H9 (cell line): Measurements from ENCODE around the gene CD247. TPM values are rescaled to one million over a fixed set of nuclear protein-coding genes. Genes with fewer than 3 reads are reported as not detected.

Experiments
- DNase-seq: peaks from one replicate; pipeline ENCODE4 v3.0.0-alpha.2; 2017
- H2AFZ ChIP-seq: one replicate; pipeline ENCODE4 v1.6.1; 2013; ENCODE audit warnings: mild to moderate bottlenecking, low read length, control low read depth, moderate library complexity
- H2AK5ac ChIP-seq: 2 replicates; pipeline ENCODE4 v1.6.1; 2013; ENCODE audit warnings: low read length, control low read depth, mixed read lengths; ENCODE audit not compliant: insufficient read length
- H2BK120ac ChIP-seq: one replicate; pipeline ENCODE4 v1.6.1; 2013; ENCODE audit warnings: low read depth, mild to moderate bottlenecking, low read length, control low read depth, inconsistent platforms; ENCODE audit not compliant: poor library complexity, severe bottlenecking
- H2BK12ac ChIP-seq: 2 replicates; pipeline ENCODE4 v1.6.1; 2013; ENCODE audit warnings: low read length, control low read depth, mixed read lengths, low read depth; ENCODE audit not compliant: insufficient read length
- H2BK15ac ChIP-seq: 2 replicates; pipeline ENCODE4 v1.6.1; 2013; ENCODE audit warnings: low read depth, low read length, control low read depth
- H2BK20ac ChIP-seq: one replicate; pipeline ENCODE4 v1.6.1; 2013; ENCODE audit warnings: low read depth, mild to moderate bottlenecking, low read length, control low read depth, inconsistent platforms; ENCODE audit not compliant: poor library complexity, severe bottlenecking
- H2BK5ac ChIP-seq: 2 replicates; pipeline ENCODE4 v1.6.1; 2013; ENCODE audit warnings: low read length, control low read depth, mixed read lengths; ENCODE audit not compliant: insufficient read length
- H3K14ac ChIP-seq: 2 replicates; pipeline ENCODE4 v1.6.1; 2013; ENCODE audit warnings: low read length, control low read depth; ENCODE audit not compliant: insufficient read depth
- H3K18ac ChIP-seq: 2 replicates; pipeline ENCODE4 v1.6.1; 2013; ENCODE audit warnings: low read depth, mild to moderate bottlenecking, mixed read lengths, low read length, control low read depth; ENCODE audit not compliant: insufficient read length
- H3K23ac ChIP-seq: 2 replicates; pipeline ENCODE4 v1.6.1; 2013; ENCODE audit warnings: low read length, control low read depth, mixed read lengths, low read depth; ENCODE audit not compliant: insufficient read length
- H3K23me2 ChIP-seq: 2 replicates; pipeline ENCODE4 v1.6.1; 2013; ENCODE audit warnings: low read depth, mild to moderate bottlenecking, mixed read lengths, low read length, control low read depth; ENCODE audit not compliant: insufficient read length, poor library complexity, severe bottlenecking
- H3K27ac ChIP-seq: 2 replicates; pipeline ENCODE4 v1.5.1; 2013; ENCODE audit warnings: low read length, control low read depth, mixed read lengths, low read depth; ENCODE audit not compliant: insufficient read length
- H3K27me3 ChIP-seq: 2 replicates; pipeline ENCODE4 v1.6.1; 2013; ENCODE audit warnings: low read length, control low read depth, inconsistent platforms; ENCODE audit not compliant: insufficient read depth
- H3K4ac ChIP-seq: 2 replicates; pipeline ENCODE4 v1.6.1; 2013; ENCODE audit warnings: low read depth, mild to moderate bottlenecking, control low read depth, inconsistent platforms, low read length, moderate library complexity
- H3K4me1 ChIP-seq: 2 replicates; pipeline ENCODE4 v1.6.1; 2013; ENCODE audit warnings: low read length, control low read depth, inconsistent platforms; ENCODE audit not compliant: insufficient read depth
- H3K4me2 ChIP-seq: 2 replicates; pipeline ENCODE4 v1.6.1; 2013; ENCODE audit warnings: low read length, control low read depth, mixed read lengths; ENCODE audit not compliant: insufficient read length, insufficient read depth
- H3K56ac ChIP-seq: 2 replicates; pipeline ENCODE4 v1.6.1; 2013; ENCODE audit warnings: low read depth, mild to moderate bottlenecking, mixed read lengths, low read length, control low read depth; ENCODE audit not compliant: insufficient read length
- H3K79me1 ChIP-seq: 2 replicates; pipeline ENCODE4 v1.6.1; 2013; ENCODE audit warnings: low read depth, mild to moderate bottlenecking, moderate library complexity, low read length, control low read depth, inconsistent platforms; ENCODE audit not compliant: insufficient read depth, poor library complexity, severe bottlenecking
- H3K79me2 ChIP-seq: 2 replicates; pipeline ENCODE4 v1.6.1; 2013; ENCODE audit warnings: low read length, control low read depth, inconsistent platforms; ENCODE audit not compliant: insufficient read depth
- H3K9ac ChIP-seq: 2 replicates; pipeline ENCODE4 v1.6.1; 2013; ENCODE audit warnings: low read length, control low read depth, mixed read lengths; ENCODE audit not compliant: insufficient read length; ENCODE audit errors: extremely low read depth
- H3K9me3 ChIP-seq: one replicate; pipeline ENCODE4 v1.6.1; 2013; ENCODE audit warnings: low read depth, low read length, inconsistent platforms; ENCODE audit not compliant: control insufficient read depth
- H3T11ph ChIP-seq: one replicate; pipeline ENCODE4 v1.6.1; 2013; ENCODE audit warnings: mild to moderate bottlenecking, low read length, control low read depth, inconsistent platforms
- H4K20me1 ChIP-seq: one replicate; pipeline ENCODE4 v1.6.1; 2013; ENCODE audit not compliant: control insufficient read depth, insufficient read length, insufficient read depth
- H4K5ac ChIP-seq: 2 replicates; pipeline ENCODE4 v1.6.1; 2013; ENCODE audit warnings: low read depth, mild to moderate bottlenecking, mixed read lengths, low read length, control low read depth; ENCODE audit not compliant: insufficient read length
- H4K8ac ChIP-seq: replicated peaks from 2 replicates; pipeline ENCODE4 v1.6.1; 2013; ENCODE audit warnings: low read length, control low read depth, mixed read lengths, low read depth; ENCODE audit not compliant: insufficient read length
- H4K91ac ChIP-seq: 2 replicates; pipeline ENCODE4 v1.6.1; 2013; ENCODE audit warnings: low read depth, mild to moderate bottlenecking, moderate library complexity, mixed read lengths, low read length, control low read depth; ENCODE audit not compliant: insufficient read length
- H3K27ac Mint-ChIP-seq, 3 experiments: 2 replicates in 2 of 3; 3 replicates in 1 of 3; pipeline ENCODE4 v1.8.0; 2020 to 2021; ENCODE audit warnings: mixed read lengths in 3 of 3, mild to moderate bottlenecking in 1 of 3, moderate library complexity in 1 of 3
- H3K27me3 Mint-ChIP-seq: 2 replicates; pipeline ENCODE4 v1.8.0; 2021; ENCODE audit warnings: low read depth, mild to moderate bottlenecking, moderate library complexity, mixed read lengths
- H3K36me3 Mint-ChIP-seq, 3 experiments: 2 replicates in 2 of 3; 3 replicates in 1 of 3; pipeline ENCODE4 v1.8.0; 2020 to 2021; ENCODE audit warnings: low read depth in 3 of 3, mixed read lengths in 3 of 3; ENCODE audit not compliant: insufficient read depth in 1 of 3
- H3K4me1 Mint-ChIP-seq, 2 experiments: 2 replicates each; pipeline ENCODE4 v1.8.0; 2020; ENCODE audit warnings: mixed read lengths in 2 of 2
- H3K4me3 Mint-ChIP-seq, 2 experiments: 2 replicates in 1 of 2; 3 replicates in 1 of 2; pipeline ENCODE4 v1.8.0; 2020 to 2021; ENCODE audit warnings: mild to moderate bottlenecking in 2 of 2, mixed read lengths in 2 of 2, moderate library complexity in 1 of 2
- H3K9me3 Mint-ChIP-seq, 2 experiments: 2 replicates in 1 of 2; 3 replicates in 1 of 2; pipeline ENCODE4 v1.8.0; 2020; ENCODE audit warnings: mild to moderate bottlenecking in 2 of 2, mixed read lengths in 2 of 2, moderate library complexity in 1 of 2
- CTCF ChIP-seq: fragments of 200-600 bp; sonication (generic); conservative IDR thresholded peaks from 3 replicates; pipeline ENCODE4 v1.8.0; 2021; ENCODE audit warnings: antibody characterized with exemption, mild to moderate bottlenecking
- WGBS: extraction: QIAGEN DNeasy Blood & Tissue Kit; methylation state at CpG from one replicate; pipeline ENCODE4 v1.1.7; 2013; ENCODE audit warnings: missing lambda C conversion rate, low lambda C conversion rate, mixed read lengths; ENCODE audit not compliant: insufficient read length; ENCODE audit errors: extremely low coverage; 5-methylcytosine and 5-hydroxymethylcytosine counted together
- total RNA-seq: library from RNA; stranded (reverse); gene quantifications from 2 replicates; pipeline ENCODE4 v1.2.1, GENCODE V29; 2021

Gene CD247
- total RNA-seq, 1 experiment from 2014 or later: 1.2 TPM

- Histone ChIP-seq H3K9me3 (no peaks in the 10 kb centered on the region), H3K27ac (no peak overlapping the region), H3K79me2 (no peaks in the 10 kb centered on the region), H3K4me1 (no peaks in the 10 kb centered on the region), H3T11ph (no peak overlapping the region), H4K91ac (no peak overlapping the region), H3K4me2 (no peak overlapping the region), H2BK5ac (no peak overlapping the region), H3K27me3 (no peaks in the 10 kb centered on the region), H3K79me1 (no peaks in the 10 kb centered on the region), H2BK20ac (no peak overlapping the region), H3K4ac (no peak overlapping the region), H4K20me1 (no peaks in the 10 kb centered on the region), H3K23ac (no peak overlapping the region), H4K5ac (no peak overlapping the region), H2AK5ac (no peak overlapping the region), H2BK15ac (no peak overlapping the region), H3K18ac (no peak overlapping the region), H3K14ac (no peak overlapping the region), H4K8ac (no peak overlapping the region), H3K56ac (no peak overlapping the region), H2AFZ (no peak overlapping the region), H3K9ac (no peak overlapping the region), H2BK120ac (no peak overlapping the region), H3K23me2 (no peaks in the 10 kb centered on the region), H2BK12ac (no peak overlapping the region)
- DNase-seq: no peak
- Mint-ChIP-seq H3K27ac (no peak overlapping the region), H3K4me3 (no peak overlapping the region), H3K9me3 (no peaks in the 10 kb centered on the region), H3K27me3 (peaks cover 3% of the 10 kb centered on the region), H3K36me3 (no peaks in the 10 kb centered on the region), H3K4me1 (peaks cover 4 to 8% of the 10 kb centered on the region in 2 experiments; a peak in 1 of 4 replicates)
- no peak for TF ChIP-seq CTCF
- no CpG with 5 or more reads among the region's 7 CpGs for WGBS
Measured at GRCh38 chr1:167563579-167564246, 45.4 kb upstream of the CD247 start.
